HCT116 (cell line): Measurements from ENCODE around the gene DLST. TPM values are rescaled to one million over a fixed set of nuclear protein-coding genes. Genes with fewer than 3 reads are reported as not detected.

Experiments used
- ATAC-seq: fragments of 200-7000 bp; cut with Tn5 transposase; 2 replicates; pipeline ENCODE4 v1.9.1; 2020; ENCODE audit warnings: mild to moderate bottlenecking, moderate library complexity
- BruUV-seq: library from RNA; stranded (reverse); fragments of 400-500 nt; replicated peaks from 2 replicates; lab custom pipeline; 2021; lab: Mats Ljungman, UMichigan
- CTCF ChIA-PET: fragments of 300-600 bp; sonication (Branson Sonifier 250); formaldehyde crosslinking; loops from one replicate; lab custom pipeline; 2021; ENCODE audit warnings: antibody characterized with exemption; lab: Charles Lee
- POLR2A ChIA-PET: fragments of 300-600, 350-600 bp; sonication (Branson Sonifier 250); formaldehyde crosslinking; loops from one replicate; lab custom pipeline; 2021; ENCODE audit warnings: antibody characterized with exemption; lab: Charles Lee
- RAD21 ChIA-PET, 2 experiments: fragments of 300-600 bp; sonication (Branson Sonifier 250); formaldehyde crosslinking; loops; one replicate each; lab custom pipeline; 2023; ENCODE audit warnings: low total read pairs in 2 of 2; ENCODE audit not compliant: uncharacterized antibody in 2 of 2, unreplicated experiment in 2 of 2, low non-redundant PET in 1 of 2; lab: Charles Lee
- DNase-seq: peaks from one replicate; pipeline ENCODE4 v3.0.0-alpha.2; 2010; ENCODE audit warnings: low read depth, low spot score
- H2AFZ ChIP-seq: fragments of 200-600 bp; shearing (Covaris generic), sonication (generic); 2 replicates; pipeline ENCODE4 v1.6.1; 2017; ENCODE audit warnings: low read depth, mixed run types, mixed read lengths, antibody characterized with exemption, low read length; ENCODE audit not compliant: poor library complexity, severe bottlenecking
- H3K27ac ChIP-seq: 2 replicates; pipeline ENCODE4 v1.5.1; 2012; ENCODE audit warnings: low read depth, low read length
- H3K27me3 ChIP-seq: fragments of 200-600 bp; sonication (generic); 2 replicates; pipeline ENCODE4 v1.6.1; 2016; ENCODE audit warnings: mixed run types, low read length, mixed read lengths; ENCODE audit not compliant: insufficient read depth
- H3K36me3 ChIP-seq, 2 experiments: fragments of 200-500 bp in 1 of 2; fragments of 200-600 bp in 1 of 2; sonication (Bioruptor generic) in 1 of 2; sonication (generic) in 1 of 2; 2 replicates each; pipeline versions ENCODE4 v1.5.1 to v1.6.1; 2014 to 2016; ENCODE audit warnings: low read length in 2 of 2, inconsistent platforms in 1 of 2, mixed read lengths in 1 of 2, mixed run types in 1 of 2; ENCODE audit not compliant: insufficient read depth in 2 of 2, control insufficient read depth in 1 of 2
- H3K4me1 ChIP-seq, 2 experiments: fragments of 200-600 bp in 1 of 2; sonication (generic) in 1 of 2; 2 replicates each; pipeline versions ENCODE4 v1.5.1 to v1.6.1; 2012 to 2017; ENCODE audit warnings: low read length in 2 of 2, inconsistent platforms in 1 of 2, mild to moderate bottlenecking in 1 of 2, mixed read lengths in 1 of 2, mixed run types in 1 of 2, moderate library complexity in 1 of 2; ENCODE audit not compliant: insufficient read depth in 2 of 2, control insufficient read depth in 1 of 2
- H3K4me2 ChIP-seq: fragments of 200-600 bp; sonication (generic); 2 replicates; pipeline ENCODE4 v1.6.1; 2017; ENCODE audit warnings: mixed run types, low read length, mixed read lengths
- H3K4me3 ChIP-seq, 2 experiments: fragments of 200-600 bp in 1 of 2; sonication (generic) in 1 of 2; replicated peaks in 1 of 2; 2 replicates each; pipeline ENCODE4 v1.5.1; 2011 to 2016; ENCODE audit warnings: low read length in 2 of 2, control low read depth in 1 of 2, low read depth in 1 of 2, mild to moderate bottlenecking in 1 of 2, mixed read lengths in 1 of 2, mixed run types in 1 of 2
- H3K79me2 ChIP-seq: fragments of 200-600 bp; sonication (generic); 2 replicates; pipeline ENCODE4 v1.6.1; 2017; ENCODE audit warnings: mild to moderate bottlenecking, mixed run types, low read length, moderate library complexity, mixed read lengths; ENCODE audit not compliant: insufficient read depth
- H3K9ac ChIP-seq: fragments of 200-600 bp; sonication (generic); 2 replicates; pipeline ENCODE4 v1.6.1; 2016; ENCODE audit warnings: low read length, mixed read lengths
- H3K9me2 ChIP-seq: fragments of 200-600 bp; sonication (generic), shearing (Covaris generic); 2 replicates; pipeline ENCODE4 v1.6.1; 2017; ENCODE audit warnings: mixed run types, mild to moderate bottlenecking, moderate library complexity; ENCODE audit not compliant: insufficient read depth
- H3K9me3 ChIP-seq, 2 experiments: fragments of 200-500 bp in 1 of 2; fragments of 200-600 bp in 1 of 2; sonication (Bioruptor generic) in 1 of 2; sonication (generic) in 1 of 2; 2 replicates each; pipeline ENCODE4 v1.6.1; 2014 to 2017; ENCODE audit warnings: low read length in 2 of 2, mixed read lengths in 2 of 2, inconsistent platforms in 1 of 2, low read depth in 1 of 2, mild to moderate bottlenecking in 1 of 2, mixed run types in 1 of 2, moderate library complexity in 1 of 2; ENCODE audit not compliant: control insufficient read depth in 1 of 2, insufficient read depth in 1 of 2
- H4K20me1 ChIP-seq: fragments of 200-600 bp; sonication (generic), shearing (Covaris generic); 2 replicates; pipeline ENCODE4 v1.6.1; 2017; ENCODE audit warnings: mixed run types, mild to moderate bottlenecking, moderate library complexity; ENCODE audit not compliant: insufficient read depth
- CBX3 ChIP-seq: IDR thresholded peaks from 2 replicates; pipeline ENCODE4 v1.6.1; 2012; ENCODE audit warnings: low read depth
- EGR1 ChIP-seq: IDR thresholded peaks from 2 replicates; pipeline ENCODE4 v1.6.1; 2012; ENCODE audit warnings: low read depth
- ELF1 ChIP-seq: IDR thresholded peaks from 2 replicates; pipeline ENCODE4 v1.6.1; 2012; ENCODE audit warnings: low read depth, borderline replicate concordance
- EZH2phosphoT487 ChIP-seq: fragments of 200-600 bp; IDR thresholded peaks from 2 replicates; pipeline ENCODE4 v1.6.1; 2018; ENCODE audit warnings: antibody characterized with exemption, borderline replicate concordance
- FOSL1 ChIP-seq: IDR thresholded peaks from 2 replicates; pipeline ENCODE4 v1.6.1; 2012; ENCODE audit warnings: low read depth
- JUND ChIP-seq: IDR thresholded peaks from 2 replicates; pipeline ENCODE4 v1.6.1; 2012
- POLR2A ChIP-seq: IDR thresholded peaks from 2 replicates; pipeline ENCODE4 v1.7.0; 2011; ENCODE audit warnings: borderline replicate concordance; ENCODE audit not compliant: insufficient read depth, insufficient read length; ENCODE audit errors: extremely low read depth
- POLR2AphosphoS5 ChIP-seq: IDR thresholded peaks from 2 replicates; pipeline ENCODE4 v1.6.1; 2011; ENCODE audit warnings: mild to moderate bottlenecking, low read depth, low read length, moderate library complexity
- RAD21 ChIP-seq: IDR thresholded peaks from 2 replicates; pipeline ENCODE4 v1.6.1; 2012; ENCODE audit warnings: low read depth, mild to moderate bottlenecking
- REST ChIP-seq: IDR thresholded peaks from 2 replicates; pipeline ENCODE4 v1.6.1; 2012; ENCODE audit warnings: low read depth
- SIN3A ChIP-seq: IDR thresholded peaks from 2 replicates; pipeline ENCODE4 v1.6.1; 2012; ENCODE audit warnings: low read depth
- YY1 ChIP-seq: IDR thresholded peaks from 2 replicates; pipeline ENCODE4 v1.6.1; 2011; ENCODE audit warnings: low read length, low read depth, moderate library complexity, mild to moderate bottlenecking; ENCODE audit not compliant: insufficient replicate concordance; ENCODE audit errors: extremely low read depth
- ZBTB33 ChIP-seq: IDR thresholded peaks from 2 replicates; pipeline ENCODE4 v1.6.1; 2011; ENCODE audit warnings: mild to moderate bottlenecking, low read length, moderate library complexity; ENCODE audit not compliant: insufficient replicate concordance; ENCODE audit errors: extremely low read depth
- ZNF274 ChIP-seq: fragments of 200-500 bp; sonication (Bioruptor generic); IDR thresholded peaks from 2 replicates; pipeline ENCODE4 v1.6.1; 2014; ENCODE audit warnings: mild to moderate bottlenecking, low read depth, low read length, inconsistent platforms
- intact Hi-C: fragments of 100-400 bp; cut with micrococcal nuclease; formaldehyde crosslinking; loops from 2 replicates; pipeline ENCODE4 v1.10.0; 2022
- total RNA-seq: library from RNA; stranded (reverse); gene quantifications from one replicate; pipeline ENCODE4 v1.2.1, GENCODE V29; 2021; ENCODE audit not compliant: unreplicated experiment
- TF ChIP-seq, protein P1 (sequence below): IDR thresholded peaks from 2 replicates; pipeline ENCODE4 v1.6.1; 2012

Gene DLST
- total RNA-seq, 1 experiment from 2014 or later = 101 TPM

GRCh38 chr14:74893614-74894091 lies 11.9 kb downstream of the DLST start:
- BruUV-seq = no TSS peak
- Histone ChIP-seq H2AFZ (no peak overlapping the region), H3K4me1 (peaks cover 2% of the 10 kb centered on the region in 2 experiments; a peak in 3 of 4 replicates), H4K20me1 (no peaks in the 10 kb centered on the region), H3K9ac (no peak overlapping the region), H3K9me2 (no peaks in the 10 kb centered on the region), H3K27me3 (no peaks in the 10 kb centered on the region)
- POLR2A ChIA-PET = no interaction called here
- intact Hi-C loops = no loop called here
- CTCF ChIA-PET = interaction anchor here (1.1 to 1.4 kb wide), 3 partner anchors 12 to 52 kb away, joined by 4 to 6 read pairs (median 4); no protein-coding TSS in a partner anchor
- no peak for TF ChIP-seq EZH2phosphoT487
- TF ChIP-seq CBX3 = no peak
- TF ChIP-seq YY1 = no peak
- TF ChIP-seq EGR1 = no peak
- no peak for TF ChIP-seq POLR2AphosphoS5
- TF ChIP-seq, all 23 proteins: peak for 0
- H3K36me3 ChIP-seq = peaks cover 65 to 82% of the 10 kb centered on the region in 2 experiments; a peak in 3 of 4 replicates
- ATAC-seq = no peak
- peaks cover 17% of the 10 kb centered on the region for H3K79me2 ChIP-seq
- H3K27ac ChIP-seq = no peak overlapping the region
- RAD21 ChIA-PET = interaction anchor here in 1 of 2 experiments (0.9 kb wide), 1 partner anchor 285 kb away, joined by 3 read pairs; no protein-coding TSS in a partner anchor
- DNase-seq = no peak
- no peak overlapping the region for H3K4me3 ChIP-seq
- H3K9me3 ChIP-seq = no peaks in the 10 kb centered on the region
- H3K4me2 ChIP-seq = no peak overlapping the region

DNA sequence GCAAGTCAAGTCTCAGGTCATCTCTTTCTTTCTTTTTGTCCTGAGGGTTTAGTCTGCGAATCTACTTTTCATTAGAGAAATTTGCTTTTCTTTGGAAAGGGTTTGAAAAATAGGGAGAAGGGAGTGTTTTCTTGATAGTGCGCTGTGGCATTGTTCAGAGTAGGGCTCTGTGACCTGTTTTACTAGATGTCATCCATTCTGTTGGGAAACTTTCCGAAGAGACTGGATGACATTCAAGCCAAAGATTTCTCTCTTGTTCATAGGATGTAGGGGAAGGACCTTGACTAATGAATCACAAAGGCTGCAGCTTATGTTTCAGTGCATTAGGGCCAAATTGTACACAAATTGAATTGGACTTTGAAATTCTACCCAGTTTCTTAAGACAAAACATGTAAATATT lies 14.7 kb downstream of the DLST start:
- TF ChIP-seq REST (no peak), FOSL1 (no peak), RAD21 (no peak), JUND (no peak), ZNF274 (no peak), EGR1 (no peak), CBX3 (no peak), POLR2A (no peak), SIN3A (no peak), ELF1 (no peak), ZBTB33 (no peak)
- TF ChIP-seq, protein P1, sequence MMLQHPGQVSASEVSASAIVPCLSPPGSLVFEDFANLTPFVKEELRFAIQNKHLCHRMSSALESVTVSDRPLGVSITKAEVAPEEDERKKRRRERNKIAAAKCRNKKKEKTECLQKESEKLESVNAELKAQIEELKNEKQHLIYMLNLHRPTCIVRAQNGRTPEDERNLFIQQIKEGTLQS = no peak
- intact Hi-C loops = no loop called here
- RAD21 ChIA-PET = no interaction called here
- Histone ChIP-seq H3K79me2 (no peaks in the 10 kb centered on the region), H4K20me1 (no peaks in the 10 kb centered on the region), H3K4me2 (no peak overlapping the region), H3K9me3 (no peaks in the 10 kb centered on the region), H3K9me2 (no peaks in the 10 kb centered on the region), H2AFZ (no peak overlapping the region), H3K4me1 (no peaks in the 10 kb centered on the region), H3K27me3 (no peaks in the 10 kb centered on the region), H3K4me3 (no peak overlapping the region), H3K36me3 (peaks cover 79 to 88% of the 10 kb centered on the region in 2 experiments), H3K27ac (no peak overlapping the region), H3K9ac (no peak overlapping the region)
- POLR2A ChIA-PET = no interaction called here
- CTCF ChIA-PET = interaction anchor here (0.8 kb wide), 1 partner anchor 18 kb away, joined by 3 read pairs; no protein-coding TSS in a partner anchor
- DNase-seq = no peak
- no TSS peak for BruUV-seq
- ATAC-seq = no peak
